ENCODE results near the gene WDR62.

The WDR62 gene

GRCh38 chr19:36019061-36019670 lies 35.5 kb upstream of the WDR62 start:
- ChIA-PET CTCF (interaction anchor here (0.5 to 1.3 kb wide), 2 partner anchors 10 to 23 kb away, joined by 5 read pairs; no protein-coding TSS in a partner anchor), POLR2A (no interaction called here)
- H3K27ac ChIP-seq (ENCODE audit: extremely low read depth, low read depth, low read length): no peak overlapping the region
- peaks cover 15% of the 10 kb centered on the region for H3K4me1 ChIP-seq (ENCODE audit: control insufficient read depth, insufficient read depth, low read length)
- peaks cover 53 to 74% of the 10 kb centered on the region in 2 experiments for H3K36me3 ChIP-seq (ENCODE audit: control insufficient read depth in 2 of 2, insufficient read depth in 1 of 2, low read length in 2 of 2)
- no peaks in the 10 kb centered on the region for H3K9me3 ChIP-seq (ENCODE audit: control insufficient read depth, insufficient read depth, low read depth, low read length)
- H3K4me3 ChIP-seq (ENCODE audit: low read depth, low read length): no peak overlapping the region
- TF ChIP-seq ZNF623 (tag by site-specific recombination; IDR thresholded peaks at IDR 0.05) (0 out of 2 replicates have a peak, but pooled peaks have one; percentile 32), PRDM1 (tag by site-specific recombination; IDR thresholded peaks at IDR 0.05) (no peak), ZNF658 (tag by site-specific recombination; IDR thresholded peaks at IDR 0.05) (no peak), ZNF544 (tag by site-specific recombination; IDR thresholded peaks at IDR 0.05) (no peak), PRDM10 (tag by site-specific recombination; IDR thresholded peaks at IDR 0.05) (no peak), ZBTB11 (tag by site-specific recombination; conservative IDR thresholded peaks at IDR 0.05; ENCODE audit: low read depth) (no peak), ZSCAN23 (tag by site-specific recombination; IDR thresholded peaks at IDR 0.05) (no peak), ZBTB8A (tag by site-specific recombination; IDR thresholded peaks at IDR 0.05) (0 out of 2 replicates have a peak, but pooled peaks have one; percentile 13), KLF7 (tag by site-specific recombination; IDR thresholded peaks at IDR 0.05; ENCODE audit: borderline replicate concordance) (no peak), ZNF335 (tag by site-specific recombination; conservative IDR thresholded peaks at IDR 0.05) (no peak), ZSCAN16 (tag by site-specific recombination; IDR thresholded peaks at IDR 0.05) (peak; percentile 78), ZNF513 (tag by site-specific recombination; IDR thresholded peaks at IDR 0.05) (no peak), ZNF394 (tag by site-specific recombination; IDR thresholded peaks at IDR 0.05; ENCODE audit: borderline replicate concordance) (0 out of 2 replicates have a peak, but pooled peaks have one; percentile 17), GLIS2 (tag by site-specific recombination; IDR thresholded peaks at IDR 0.05) (peak; percentile 44; the same call in 1 of the 2 replicates), ZNF560 (tag by site-specific recombination; IDR thresholded peaks at IDR 0.05; ENCODE audit: borderline replicate concordance) (no peak), HOXC10 (CRISPR knock-in tag; IDR thresholded peaks at IDR 0.05) (no peak), ZFP69B (tag by site-specific recombination; IDR thresholded peaks at IDR 0.05) (no peak), HIC1 (tag by site-specific recombination; IDR thresholded peaks at IDR 0.05) (peak; percentile 78), YY2 (tag by site-specific recombination; IDR thresholded peaks at IDR 0.05) (no peak), ZNF157 (tag by site-specific recombination; IDR thresholded peaks at IDR 0.05) (no peak), ZNF747 (tag by site-specific recombination; IDR thresholded peaks at IDR 0.05) (no peak), ZNF302 (tag by site-specific recombination; IDR thresholded peaks at IDR 0.05; ENCODE audit: low read depth) (no peak), ZNF280C (tag by site-specific recombination; IDR thresholded peaks at IDR 0.05) (no peak), WT1 (tag by site-specific recombination; IDR thresholded peaks at IDR 0.05) (no peak), HOXA7 (CRISPR knock-in tag; IDR thresholded peaks at IDR 0.05; ENCODE audit: borderline replicate concordance) (no peak), ZNF112 (tag by site-specific recombination; IDR thresholded peaks at IDR 0.05) (no peak)

All from HEK293 (cell line).